ENCODE measurements around the gene IL4R.

DNA sequence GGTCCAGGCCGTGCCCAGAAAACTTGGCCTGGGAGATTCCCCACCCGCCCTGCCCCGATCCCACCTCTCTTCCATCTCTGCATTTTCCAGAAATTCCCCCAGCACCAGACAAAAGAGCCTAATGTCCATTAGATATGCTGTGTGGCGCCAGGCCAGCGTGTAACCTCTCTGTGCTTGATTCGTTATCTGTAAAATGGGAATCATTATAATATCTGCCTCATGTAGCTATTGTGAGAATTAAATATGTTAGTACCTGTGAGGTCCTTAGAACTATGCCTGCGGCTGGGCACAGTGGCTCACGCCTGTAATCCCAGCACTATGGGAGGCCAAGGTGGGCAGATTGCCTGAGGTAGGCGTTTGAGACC, 54.6 kb downstream of the IL4R start:
- TF ChIP-seq RAD21 (conservative IDR thresholded peaks at IDR 0.05) (no peak), TAF1 (IDR thresholded peaks at IDR 0.05; ENCODE audit: low read depth) (no peak), EZH2 (IDR thresholded peaks at IDR 0.05; ENCODE audit: borderline replicate concordance, insufficient read depth, low read length, poor library complexity, severe bottlenecking) (no peak)
- TF ChIP-seq, protein P1, sequence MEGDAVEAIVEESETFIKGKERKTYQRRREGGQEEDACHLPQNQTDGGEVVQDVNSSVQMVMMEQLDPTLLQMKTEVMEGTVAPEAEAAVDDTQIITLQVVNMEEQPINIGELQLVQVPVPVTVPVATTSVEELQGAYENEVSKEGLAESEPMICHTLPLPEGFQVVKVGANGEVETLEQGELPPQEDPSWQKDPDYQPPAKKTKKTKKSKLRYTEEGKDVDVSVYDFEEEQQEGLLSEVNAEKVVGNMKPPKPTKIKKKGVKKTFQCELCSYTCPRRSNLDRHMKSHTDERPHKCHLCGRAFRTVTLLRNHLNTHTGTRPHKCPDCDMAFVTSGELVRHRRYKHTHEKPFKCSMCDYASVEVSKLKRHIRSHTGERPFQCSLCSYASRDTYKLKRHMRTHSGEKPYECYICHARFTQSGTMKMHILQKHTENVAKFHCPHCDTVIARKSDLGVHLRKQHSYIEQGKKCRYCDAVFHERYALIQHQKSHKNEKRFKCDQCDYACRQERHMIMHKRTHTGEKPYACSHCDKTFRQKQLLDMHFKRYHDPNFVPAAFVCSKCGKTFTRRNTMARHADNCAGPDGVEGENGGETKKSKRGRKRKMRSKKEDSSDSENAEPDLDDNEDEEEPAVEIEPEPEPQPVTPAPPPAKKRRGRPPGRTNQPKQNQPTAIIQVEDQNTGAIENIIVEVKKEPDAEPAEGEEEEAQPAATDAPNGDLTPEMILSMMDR (IDR thresholded peaks at IDR 0.05; ENCODE audit: poor library complexity, severe bottlenecking), result no peak
